Measurements from ENCODE around the gene TRRAP. TPM values are rescaled to one million over a fixed set of nuclear protein-coding genes. Genes with fewer than 3 reads are reported as not detected.
A peak's percentile ranks its signal among the peaks of the same experiment; 100 is the strongest.
"Not testable (repeated sequence)": the region's sequence is repeated elsewhere in the genome, so short reads cannot be mapped to it uniquely, and the experiment has no call there.

Gene TRRAP
- total and polyA plus RNA-seq, 7 donors, result 2.4 to 35.5 (median 18.9) TPM

DNA sequence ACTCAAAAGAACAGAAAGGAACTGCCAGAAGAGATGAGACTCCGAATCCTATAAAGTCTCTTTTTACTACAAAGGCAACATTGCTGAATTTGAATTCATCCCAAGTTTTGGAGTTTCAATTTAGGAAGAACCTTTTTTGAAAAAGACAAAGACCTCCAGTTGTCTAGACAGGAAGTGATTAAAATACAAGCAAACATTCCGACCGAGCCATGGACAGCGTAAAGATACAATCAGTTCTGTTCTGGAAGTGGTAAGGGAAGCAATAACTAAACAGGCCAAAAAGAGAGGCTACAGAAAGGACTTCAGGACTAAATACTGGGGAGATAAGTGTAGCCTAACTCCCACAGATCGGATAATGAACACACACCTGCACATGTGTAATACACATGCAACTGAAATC lies 164.6 kb downstream of the TRRAP start:
- DNase-seq, result no peak
- peak overlapping the region in 1 of 4 donors; percentile 13 for H3K27ac ChIP-seq
- H3K4me1 ChIP-seq, result peaks cover 0 to 16% (median 8%) of the 10 kb centered on the region in 4 donors
- no peak for TF ChIP-seq EP300 (IDR thresholded peaks at IDR 0.05)
- no peak for TF ChIP-seq POLR2AphosphoS5 (IDR thresholded peaks at IDR 0.05)
- TF ChIP-seq, protein P1, sequence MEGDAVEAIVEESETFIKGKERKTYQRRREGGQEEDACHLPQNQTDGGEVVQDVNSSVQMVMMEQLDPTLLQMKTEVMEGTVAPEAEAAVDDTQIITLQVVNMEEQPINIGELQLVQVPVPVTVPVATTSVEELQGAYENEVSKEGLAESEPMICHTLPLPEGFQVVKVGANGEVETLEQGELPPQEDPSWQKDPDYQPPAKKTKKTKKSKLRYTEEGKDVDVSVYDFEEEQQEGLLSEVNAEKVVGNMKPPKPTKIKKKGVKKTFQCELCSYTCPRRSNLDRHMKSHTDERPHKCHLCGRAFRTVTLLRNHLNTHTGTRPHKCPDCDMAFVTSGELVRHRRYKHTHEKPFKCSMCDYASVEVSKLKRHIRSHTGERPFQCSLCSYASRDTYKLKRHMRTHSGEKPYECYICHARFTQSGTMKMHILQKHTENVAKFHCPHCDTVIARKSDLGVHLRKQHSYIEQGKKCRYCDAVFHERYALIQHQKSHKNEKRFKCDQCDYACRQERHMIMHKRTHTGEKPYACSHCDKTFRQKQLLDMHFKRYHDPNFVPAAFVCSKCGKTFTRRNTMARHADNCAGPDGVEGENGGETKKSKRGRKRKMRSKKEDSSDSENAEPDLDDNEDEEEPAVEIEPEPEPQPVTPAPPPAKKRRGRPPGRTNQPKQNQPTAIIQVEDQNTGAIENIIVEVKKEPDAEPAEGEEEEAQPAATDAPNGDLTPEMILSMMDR (IDR thresholded peaks at IDR 0.05), result no peak
- no peak for TF ChIP-seq POLR2A (IDR thresholded peaks at IDR 0.05)
- peaks cover 10 to 90% (median 57%) of the 10 kb centered on the region in 4 donors for H3K36me3 ChIP-seq
- no peaks in the 10 kb centered on the region for H3K27me3 ChIP-seq
- intact Hi-C loops (cut with DNase I), result loop anchor here (2.0 kb wide), 1 partner anchor 100 kb away; no protein-coding TSS in a partner anchor
- no peak overlapping the region for H3K4me3 ChIP-seq
- H3K9me3 ChIP-seq, result no peaks in the 10 kb centered on the region
- 62 to 74% methylated on average over 5 of the region's 5 CpGs for WGBS, 2 donors

DNA sequence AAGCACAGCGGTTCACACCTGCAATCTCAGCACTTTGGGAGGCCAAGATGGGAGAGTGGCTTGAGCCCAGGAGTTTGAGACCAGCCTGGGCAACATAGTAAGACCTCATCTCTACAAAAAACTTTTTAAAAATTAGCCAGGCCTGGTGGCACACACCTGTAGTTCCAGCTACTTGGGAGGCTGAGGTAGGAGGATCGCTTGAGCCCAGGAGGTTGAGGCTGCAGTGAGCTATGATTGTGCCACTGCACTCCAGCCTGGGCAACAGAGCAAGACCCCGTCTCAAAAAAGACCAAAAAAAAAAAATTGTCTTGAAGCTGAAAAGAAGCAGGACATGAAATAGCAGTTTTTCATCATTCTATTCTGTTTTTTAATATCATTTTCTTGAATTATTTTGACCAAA lies 166.5 kb downstream of the TRRAP start:
- peaks cover 7 to 92% (median 62%) of the 10 kb centered on the region in 4 donors for H3K36me3 ChIP-seq
- intact Hi-C loops (cut with DNase I), result not testable (repeated sequence)

DNA sequence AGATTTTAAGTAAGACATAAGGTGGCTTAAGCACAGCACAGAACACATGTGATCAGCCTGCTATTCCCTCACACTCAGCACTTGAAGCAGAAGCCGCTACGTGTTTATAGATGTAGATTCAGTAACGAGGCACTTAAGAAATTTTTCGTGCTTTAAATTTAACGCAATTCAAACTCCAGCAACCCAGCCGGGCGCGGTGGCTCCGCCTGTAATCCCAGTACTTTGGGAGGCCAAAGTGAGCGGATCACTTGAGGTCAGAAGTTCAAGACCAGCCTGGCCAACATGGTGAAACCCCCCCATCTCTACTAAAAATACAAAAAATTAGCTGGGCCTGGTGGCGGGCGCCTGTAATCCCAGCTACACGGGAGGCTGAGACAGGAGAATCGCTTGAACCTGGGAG lies 167.9 kb downstream of the TRRAP start:
- H3K27ac ChIP-seq, DNase-seq: not testable (repeated sequence)
- peaks cover 7 to 94% (median 70%) of the 10 kb centered on the region in 4 donors for H3K36me3 ChIP-seq

More for the DNA sequence above, 166.5 kb downstream of the TRRAP start:
- H3K4me3 ChIP-seq, H3K27ac ChIP-seq, DNase-seq, H3K27me3 ChIP-seq, H3K9me3 ChIP-seq: not testable (repeated sequence)
- peaks cover 0 to 16% (median 8%) of the 10 kb centered on the region in 4 donors for H3K4me1 ChIP-seq
- 96 to 97% methylated on average over 3 of the region's 3 CpGs for WGBS, 2 donors

DNA sequence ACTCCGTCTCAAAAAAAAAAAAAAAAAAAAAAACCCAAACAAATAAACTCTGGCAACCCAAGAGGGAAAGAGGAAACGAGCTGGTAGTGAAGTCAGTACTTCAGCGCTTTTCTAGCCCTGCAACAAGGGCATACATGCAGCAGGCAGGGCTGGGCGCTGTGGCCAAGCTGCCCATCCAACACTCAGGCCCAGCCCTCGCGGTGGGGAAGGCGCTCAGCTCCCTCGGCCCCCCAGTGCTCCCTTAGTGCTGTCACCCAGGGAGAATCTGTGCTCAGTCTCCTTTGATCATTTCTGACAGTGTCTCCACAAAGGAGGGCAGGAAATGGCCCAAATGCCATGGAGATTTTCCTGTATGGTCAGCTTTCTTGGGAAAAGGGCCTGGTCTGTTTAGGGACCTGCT lies 168.4 kb downstream of the TRRAP start:
- WGBS, 2 donors, result 92 to 93% methylated on average over 8 of the region's 8 CpGs
- intact Hi-C loops (cut with DNase I), result no loop called here
- Histone ChIP-seq H3K4me3 (no peak overlapping the region), H3K9me3 (no peaks in the 10 kb centered on the region), H3K4me1 (peaks cover 0 to 5% (median 0%) of the 10 kb centered on the region in 4 donors), H3K27ac (no peak overlapping the region), H3K36me3 (peaks cover 7 to 94% (median 72%) of the 10 kb centered on the region in 4 donors), H3K27me3 (no peaks in the 10 kb centered on the region)
- DNase-seq, result no peak
- no peak for TF ChIP-seq POLR2A (IDR thresholded peaks at IDR 0.05)

More for the DNA sequence above, 167.9 kb downstream of the TRRAP start:
- H3K27me3 ChIP-seq; intact Hi-C loops (cut with DNase I); H3K9me3 ChIP-seq; H3K4me1 ChIP-seq; H3K4me3 ChIP-seq: not testable (repeated sequence)
- 82 to 89% methylated on average over 14 of the region's 14 CpGs for WGBS, 2 donors

DNA sequence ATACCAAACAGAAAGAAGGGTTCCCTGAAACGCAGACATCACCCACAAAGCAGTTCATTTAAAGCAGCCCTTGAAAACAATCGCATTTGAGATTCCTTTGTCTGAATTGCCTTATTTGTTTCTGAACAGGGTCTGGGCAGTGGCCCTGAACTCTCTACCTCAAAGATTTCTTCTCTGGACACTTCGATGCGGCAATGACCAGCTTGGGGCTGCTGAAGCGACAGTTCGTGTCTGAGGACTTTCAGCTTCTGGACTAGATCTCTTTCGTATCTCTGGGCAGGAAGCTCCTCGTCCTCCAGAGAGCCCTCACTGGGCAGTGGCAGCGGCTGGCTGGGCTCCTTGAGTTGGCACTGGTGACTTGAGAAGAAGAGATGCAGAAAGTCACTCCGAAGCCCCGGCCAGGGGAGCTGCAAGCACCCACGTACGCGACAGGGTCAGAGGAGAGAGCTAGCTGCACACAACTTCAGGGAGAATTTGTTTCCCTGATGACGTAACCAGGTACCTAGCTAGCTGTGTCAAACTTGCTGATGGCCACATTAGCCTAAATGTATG lies 169.3 kb downstream of the TRRAP start:
- H3K27ac ChIP-seq, result no peak overlapping the region
- H3K27me3 ChIP-seq, result no peaks in the 10 kb centered on the region
- no peak for DNase-seq
- H3K9me3 ChIP-seq, result no peaks in the 10 kb centered on the region
- H3K36me3 ChIP-seq, result peaks cover 13 to 96% (median 75%) of the 10 kb centered on the region in 4 donors
- WGBS, 2 donors, result 96% methylated on average over 15 of the region's 15 CpGs
- no peak for TF ChIP-seq EP300 (IDR thresholded peaks at IDR 0.05)
- TF ChIP-seq, protein P1 (IDR thresholded peaks at IDR 0.05), result no peak
- TF ChIP-seq POLR2A (IDR thresholded peaks at IDR 0.05), result no peak
- no peak for TF ChIP-seq POLR2AphosphoS5 (IDR thresholded peaks at IDR 0.05)
- no peaks in the 10 kb centered on the region for H3K4me1 ChIP-seq
- intact Hi-C loops (cut with DNase I), result no loop called here
- no peak overlapping the region for H3K4me3 ChIP-seq

DNA sequence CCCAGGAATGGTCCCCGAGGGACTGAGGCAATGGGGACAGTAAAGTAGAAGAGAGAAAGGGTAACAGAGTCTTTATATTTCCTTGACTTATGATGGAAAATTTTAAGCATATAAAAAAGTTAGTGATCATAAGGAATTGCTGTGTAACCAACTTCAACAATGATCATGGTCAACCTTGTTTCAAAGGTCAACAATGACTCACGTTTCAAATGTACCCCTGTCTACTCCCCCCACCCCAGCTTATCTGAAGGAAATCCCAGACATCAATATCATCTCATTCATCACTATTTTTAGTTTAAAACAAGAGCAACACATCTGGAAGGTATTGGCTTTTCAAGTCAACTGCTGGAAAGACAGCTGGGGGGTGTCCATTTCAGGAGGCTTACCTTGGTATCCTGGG lies 172.6 kb downstream of the TRRAP start:
- intact Hi-C loops (cut with DNase I), result no loop called here
- H3K27me3 ChIP-seq, result no peaks in the 10 kb centered on the region
- TF ChIP-seq, protein P1 (IDR thresholded peaks at IDR 0.05), result no peak
- no peak for TF ChIP-seq POLR2A (IDR thresholded peaks at IDR 0.05)
- no peaks in the 10 kb centered on the region for H3K9me3 ChIP-seq
- no peak overlapping the region for H3K4me3 ChIP-seq
- no peaks in the 10 kb centered on the region for H3K4me1 ChIP-seq
- WGBS, 2 donors, result 29 to 62% methylated on average over 2 of the region's 2 CpGs
- DNase-seq, result no peak
- H3K27ac ChIP-seq, result no peak overlapping the region
- peaks cover 9 to 95% (median 64%) of the 10 kb centered on the region in 4 donors for H3K36me3 ChIP-seq
